ENCODE data around the gene GPRC5D. TPM values are rescaled to one million over a fixed set of nuclear protein-coding genes. Genes with fewer than 3 reads are reported as not detected.
A peak's percentile ranks its signal among the peaks of the same experiment; 100 is the strongest.

Gene GPRC5D
- total and polyA plus RNA-seq, 9 of the 15 experiments (the other 6 are each of a cell fraction or from before 2014, with no cell fraction given), result 1.0 to 1.1 TPM; not detected in 7

- TF ChIP-seq UBTF (IDR thresholded peaks at IDR 0.05; ENCODE audit: borderline replicate concordance in 1 of 2, low read depth in 2 of 2, low read length in 2 of 2) (no peak), CBX3 (IDR thresholded peaks at IDR 0.05; ENCODE audit: borderline replicate concordance in 1 of 2, low read length in 2 of 2) (no peak; a peak in 1 of 3 replicates), ZNF830 (CRISPR knock-in tag; IDR thresholded peaks at IDR 0.05) (no peak), CHD1 (IDR thresholded peaks at IDR 0.05; ENCODE audit: low read length) (no peak), RBM25 (IDR thresholded peaks at IDR 0.05; ENCODE audit: low read depth, low read length, severe bottlenecking) (no peak), SNIP1 (IDR thresholded peaks at IDR 0.05; ENCODE audit: low read depth) (no peak), MAFG (tag; conservative IDR thresholded peaks at IDR 0.05) (no peak), ZNF592 (IDR thresholded peaks at IDR 0.05) (peak; percentile 19; the same call in 1 of the 2 replicates), RCOR1 (IDR thresholded peaks at IDR 0.05; ENCODE audit: borderline replicate concordance in 1 of 2, low read depth in 2 of 2, low read length in 2 of 2) (peak in 1 of 2 experiments; percentile 40; a peak in 1 of 4 replicates), ZNF707 (CRISPR knock-in tag; conservative IDR thresholded peaks at IDR 0.05) (no peak), ZNF217 (CRISPR knock-in tag; IDR thresholded peaks at IDR 0.05) (no peak), ATF4 (CRISPR knock-in tag; IDR thresholded peaks at IDR 0.05) (no peak), THAP12 (CRISPR knock-in tag; IDR thresholded peaks at IDR 0.05) (no peak), ZNF76 (CRISPR knock-in tag; IDR thresholded peaks at IDR 0.05; ENCODE audit: borderline replicate concordance) (no peak), HES1 (IDR thresholded peaks at IDR 0.05; ENCODE audit: low read depth) (no peak; the same call in 1 of the 2 replicates), ZNF444 (CRISPR knock-in tag; IDR thresholded peaks at IDR 0.05) (no peak)
Observed at GRCh38 chr12:12927211-12928079, 24.5 kb downstream of the GPRC5D start (continued).
